BLaER1 treated with 17β-estradiol and CSF1 and Interleukin-3, amounts not matched to agents 10 nM and 100 nM (cell line): ENCODE data around the gene ROR1.

Experiments
- H3K27ac ChIP-seq, 11 experiments: shearing (Covaris generic); formaldehyde crosslinking; 2 replicates each; pipeline ENCODE4 v1.8.1; 2022
- H3K27me3 ChIP-seq, 11 experiments: shearing (Covaris generic); formaldehyde crosslinking; 2 replicates each; pipeline ENCODE4 v1.8.1; 2022
- H3K36me3 ChIP-seq, 11 experiments: shearing (Covaris generic); formaldehyde crosslinking; 2 replicates each; pipeline ENCODE4 v1.8.1; 2022
- H3K4me1 ChIP-seq, 10 experiments: shearing (Covaris generic); formaldehyde crosslinking; 2 replicates each; pipeline ENCODE4 v1.8.1; 2022
- H3K4me2 ChIP-seq, 11 experiments: shearing (Covaris generic); formaldehyde crosslinking; 2 replicates each; pipeline ENCODE4 v1.8.1; 2022
- H3K4me3 ChIP-seq, 10 experiments: shearing (Covaris generic); formaldehyde crosslinking; 2 replicates each; pipeline ENCODE4 v1.8.1; 2022
- H3K9ac ChIP-seq, 11 experiments: shearing (Covaris generic); formaldehyde crosslinking; 2 replicates each; pipeline ENCODE4 v1.8.1; 2022
- H3K9me3 ChIP-seq, 11 experiments: shearing (Covaris generic); formaldehyde crosslinking; replicated peaks in 1 of 11; 2 replicates each; pipeline ENCODE4 v1.8.1; 2022
- H4K20me1 ChIP-seq, 11 experiments: shearing (Covaris generic); formaldehyde crosslinking; 2 replicates each; pipeline ENCODE4 v1.8.1; 2022
- Cebpa-rat ChIP-seq, 11 experiments: shearing (Covaris generic); IDR thresholded peaks; 2 replicates each; pipeline ENCODE4 v1.8.1; 2022

The ROR1 gene

GRCh38 chr1:64021066-64021465 is 247.2 kb downstream of the ROR1 start:
- Histone ChIP-seq H3K27me3 (no peaks in the 10 kb centered on the region), H3K9me3 (no peaks in the 10 kb centered on the region), H3K4me1 (peaks cover 0 to 12% (median 5%) of the 10 kb centered on the region in 10 experiments; a peak in 5 of 20 replicates), H3K4me2 (no peak overlapping the region), H3K4me3 (no peak overlapping the region), H3K27ac (no peak overlapping the region), H4K20me1 (no peaks in the 10 kb centered on the region), H3K36me3 (no peaks in the 10 kb centered on the region), H3K9ac (no peak overlapping the region)
- no peak for TF ChIP-seq Cebpa-rat (IDR thresholded peaks at IDR 0.05)

- Histone ChIP-seq H3K9ac (no peak overlapping the region), H4K20me1 (no peaks in the 10 kb centered on the region), H3K27me3 (no peaks in the 10 kb centered on the region), H3K27ac (no peak overlapping the region), H3K9me3 (peaks cover 9 to 19% (median 13%) of the 10 kb centered on the region in 11 experiments; a peak in 21 of 22 replicates), H3K4me2 (no peak overlapping the region), H3K4me1 (peaks cover 0 to 6% (median under 1%) of the 10 kb centered on the region in 10 experiments; a peak in 5 of 20 replicates), H3K36me3 (no peaks in the 10 kb centered on the region), H3K4me3 (no peak overlapping the region)
- TF ChIP-seq Cebpa-rat (IDR thresholded peaks at IDR 0.05) = no peak
Observed at GRCh38 chr1:64025051-64025450, 251.2 kb downstream of the ROR1 start.

- no peak overlapping the region for H3K4me3 ChIP-seq
- no peak for TF ChIP-seq Cebpa-rat (IDR thresholded peaks at IDR 0.05)
- no peaks in the 10 kb centered on the region for H3K27me3 ChIP-seq
- H3K27ac ChIP-seq = no peak overlapping the region
- H3K4me2 ChIP-seq = no peak overlapping the region
- no peaks in the 10 kb centered on the region for H3K36me3 ChIP-seq
- H3K9me3 ChIP-seq = peaks cover 9 to 19% (median 13%) of the 10 kb centered on the region in 11 experiments; a peak in 21 of 22 replicates
- no peaks in the 10 kb centered on the region for H3K4me1 ChIP-seq
- no peaks in the 10 kb centered on the region for H4K20me1 ChIP-seq
- H3K9ac ChIP-seq = no peak overlapping the region
Observed at GRCh38 chr1:64029037-64029436, 255.2 kb downstream of the ROR1 start.

DNA sequence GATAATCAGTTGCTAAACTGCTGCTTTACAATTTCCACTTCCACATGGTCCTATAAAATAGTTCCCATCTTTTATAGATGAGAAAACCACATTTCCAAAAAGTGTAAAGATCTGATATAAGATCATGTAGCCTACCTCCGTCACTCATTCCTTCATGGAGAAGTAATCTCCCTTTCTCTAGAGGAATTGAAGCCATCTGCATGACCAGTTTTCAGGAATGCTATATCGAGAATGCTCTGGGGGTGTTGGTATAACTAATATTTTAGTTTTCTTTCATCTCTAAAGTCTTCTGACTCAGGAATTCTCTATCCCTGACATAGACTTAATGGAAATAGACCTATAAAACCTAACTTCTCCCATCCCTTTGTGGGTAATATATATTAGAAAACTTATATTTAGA is 256.6 kb downstream of the ROR1 start:
- Histone ChIP-seq H3K9ac (no peak overlapping the region), H4K20me1 (no peaks in the 10 kb centered on the region), H3K9me3 (peaks cover 9 to 19% (median 13%) of the 10 kb centered on the region in 11 experiments; a peak in 21 of 22 replicates), H3K4me1 (no peaks in the 10 kb centered on the region), H3K4me3 (no peak overlapping the region), H3K4me2 (no peak overlapping the region), H3K36me3 (no peaks in the 10 kb centered on the region), H3K27ac (no peak overlapping the region), H3K27me3 (no peaks in the 10 kb centered on the region)
- TF ChIP-seq Cebpa-rat (IDR thresholded peaks at IDR 0.05) = no peak

DNA sequence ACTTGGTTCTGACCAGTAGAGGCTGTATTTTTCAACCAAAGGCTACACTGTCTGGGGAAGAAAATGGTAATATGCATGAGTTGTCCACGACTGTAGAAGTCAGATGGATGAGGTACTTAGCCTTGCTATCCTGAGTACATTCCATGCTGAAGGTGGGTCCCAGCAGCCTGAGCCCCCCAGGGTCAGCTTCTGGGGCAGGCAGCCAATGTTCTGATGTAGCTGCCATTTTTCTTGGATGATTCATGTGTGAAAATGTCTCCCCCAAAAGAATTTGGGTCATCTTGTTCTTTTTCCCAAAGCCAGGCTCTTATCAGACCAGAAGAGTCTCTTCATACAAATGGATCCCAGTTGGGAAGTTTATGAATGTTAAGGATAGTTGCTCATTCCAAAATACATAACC is 257.4 kb downstream of the ROR1 start:
- Histone ChIP-seq H3K9me3 (peaks cover 9 to 19% (median 13%) of the 10 kb centered on the region in 11 experiments; a peak in 21 of 22 replicates), H3K9ac (no peak overlapping the region), H4K20me1 (no peaks in the 10 kb centered on the region), H3K36me3 (no peaks in the 10 kb centered on the region), H3K4me2 (no peak overlapping the region), H3K27ac (no peak overlapping the region), H3K27me3 (no peaks in the 10 kb centered on the region), H3K4me3 (no peak overlapping the region), H3K4me1 (no peaks in the 10 kb centered on the region)
- TF ChIP-seq Cebpa-rat (IDR thresholded peaks at IDR 0.05) = no peak

GRCh38 chr1:64033667-64034220 is 259.9 kb downstream of the ROR1 start:
- no peak overlapping the region for H3K9ac ChIP-seq
- TF ChIP-seq Cebpa-rat (IDR thresholded peaks at IDR 0.05) = no peak
- H3K27ac ChIP-seq = no peak overlapping the region
- H3K27me3 ChIP-seq = no peaks in the 10 kb centered on the region
- H3K4me3 ChIP-seq = no peak overlapping the region
- H3K9me3 ChIP-seq = peaks cover 0 to 7% (median under 1%) of the 10 kb centered on the region in 11 experiments; a peak in 6 of 22 replicates
- H3K36me3 ChIP-seq = no peaks in the 10 kb centered on the region
- H4K20me1 ChIP-seq = no peaks in the 10 kb centered on the region
- H3K4me1 ChIP-seq = no peaks in the 10 kb centered on the region
- H3K4me2 ChIP-seq = no peak overlapping the region

- Histone ChIP-seq H4K20me1 (no peaks in the 10 kb centered on the region), H3K27ac (no peak overlapping the region), H3K4me1 (no peaks in the 10 kb centered on the region), H3K4me3 (no peak overlapping the region), H3K4me2 (no peak overlapping the region), H3K27me3 (no peaks in the 10 kb centered on the region), H3K36me3 (no peaks in the 10 kb centered on the region), H3K9me3 (no peaks in the 10 kb centered on the region), H3K9ac (no peak overlapping the region)
- TF ChIP-seq Cebpa-rat (IDR thresholded peaks at IDR 0.05) = no peak
Observed at GRCh38 chr1:64036549-64036948, 262.7 kb downstream of the ROR1 start.

DNA sequence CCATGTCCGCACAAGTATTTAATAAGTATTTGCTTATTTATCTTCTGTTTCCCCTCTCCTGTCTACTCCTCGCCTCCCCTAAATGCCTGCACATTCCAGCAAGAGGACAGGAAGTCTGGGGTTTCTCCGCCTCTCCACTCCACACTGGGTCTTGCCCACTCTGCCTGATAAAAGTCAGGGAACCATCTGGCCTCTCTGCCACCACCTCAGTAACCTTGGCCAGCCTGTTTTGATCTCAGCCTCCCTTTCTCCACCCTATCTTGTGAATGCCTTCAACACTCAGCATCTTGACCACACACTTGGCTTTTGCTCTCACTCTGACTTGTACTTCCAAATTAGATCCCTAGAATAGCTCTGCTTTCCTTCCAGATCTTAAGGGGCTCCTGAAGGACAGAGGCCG is 264.3 kb downstream of the ROR1 start:
- no peaks in the 10 kb centered on the region for H3K36me3 ChIP-seq
- H4K20me1 ChIP-seq = no peaks in the 10 kb centered on the region
- no peak overlapping the region for H3K9ac ChIP-seq
- no peak for TF ChIP-seq Cebpa-rat (IDR thresholded peaks at IDR 0.05)
- no peak overlapping the region for H3K4me3 ChIP-seq
- H3K4me2 ChIP-seq = no peak overlapping the region
- no peaks in the 10 kb centered on the region for H3K27me3 ChIP-seq
- no peak overlapping the region for H3K27ac ChIP-seq
- no peaks in the 10 kb centered on the region for H3K4me1 ChIP-seq
- H3K9me3 ChIP-seq = no peaks in the 10 kb centered on the region

DNA sequence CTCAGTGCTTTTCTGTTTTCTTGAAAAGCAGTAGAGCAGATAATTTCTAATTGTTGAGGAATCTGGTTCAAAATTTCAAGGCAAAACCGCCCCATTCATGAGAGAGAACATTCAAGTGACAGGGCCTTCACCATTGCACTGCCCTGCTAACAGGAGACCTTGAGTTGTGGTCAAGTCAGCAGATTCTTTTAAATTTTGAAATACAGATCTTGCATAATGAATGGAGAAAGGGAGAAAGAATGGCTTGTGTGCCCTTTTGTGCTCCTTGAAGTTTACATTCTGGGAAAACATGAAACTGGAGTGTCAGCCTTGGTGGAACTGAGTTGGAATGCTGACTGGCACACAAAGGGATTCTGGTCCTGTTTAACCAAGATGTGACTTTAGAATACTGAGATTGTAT is 265.1 kb downstream of the ROR1 start:
- no peak overlapping the region for H3K9ac ChIP-seq
- H4K20me1 ChIP-seq = no peaks in the 10 kb centered on the region
- H3K36me3 ChIP-seq = no peaks in the 10 kb centered on the region
- TF ChIP-seq Cebpa-rat (IDR thresholded peaks at IDR 0.05) = no peak
- no peaks in the 10 kb centered on the region for H3K27me3 ChIP-seq
- H3K4me3 ChIP-seq = no peak overlapping the region
- H3K9me3 ChIP-seq = no peaks in the 10 kb centered on the region
- no peaks in the 10 kb centered on the region for H3K4me1 ChIP-seq
- H3K4me2 ChIP-seq = no peak overlapping the region
- H3K27ac ChIP-seq = no peak overlapping the region

- H3K36me3 ChIP-seq = no peaks in the 10 kb centered on the region
- no peak overlapping the region for H3K4me3 ChIP-seq
- H3K27ac ChIP-seq = no peak overlapping the region
- no peaks in the 10 kb centered on the region for H4K20me1 ChIP-seq
- H3K9ac ChIP-seq = no peak overlapping the region
- H3K9me3 ChIP-seq = no peaks in the 10 kb centered on the region
- no peak overlapping the region for H3K4me2 ChIP-seq
- no peak for TF ChIP-seq Cebpa-rat (IDR thresholded peaks at IDR 0.05)
- H3K4me1 ChIP-seq = no peaks in the 10 kb centered on the region
- no peaks in the 10 kb centered on the region for H3K27me3 ChIP-seq
Observed at GRCh38 chr1:64039390-64039926, 265.6 kb downstream of the ROR1 start.
